Uterus (tissue), 2 donors: ENCODE measurements around the gene CCS.

Source experiments
- POLR2A ChIP-seq, 2 donors: fragments of 450-650 bp; IDR thresholded peaks; one replicate each; pipeline ENCODE4 v1.6.1; 2016; ENCODE audit warnings: antibody characterized with exemption in 2 of 2, mild to moderate bottlenecking in 1 of 2, moderate library complexity in 1 of 2
- TF ChIP-seq, protein P1 (sequence below), 4 experiments: fragments of 200-600 bp in 2 of 4; fragments of 450-650 bp in 2 of 4; sonication (generic) in 2 of 4; IDR thresholded peaks; one replicate each; pipeline ENCODE4 v1.5.1; 2016 to 2019; ENCODE audit warnings: antibody characterized with exemption in 4 of 4, mild to moderate bottlenecking in 2 of 4, moderate library complexity in 1 of 4

DNA sequence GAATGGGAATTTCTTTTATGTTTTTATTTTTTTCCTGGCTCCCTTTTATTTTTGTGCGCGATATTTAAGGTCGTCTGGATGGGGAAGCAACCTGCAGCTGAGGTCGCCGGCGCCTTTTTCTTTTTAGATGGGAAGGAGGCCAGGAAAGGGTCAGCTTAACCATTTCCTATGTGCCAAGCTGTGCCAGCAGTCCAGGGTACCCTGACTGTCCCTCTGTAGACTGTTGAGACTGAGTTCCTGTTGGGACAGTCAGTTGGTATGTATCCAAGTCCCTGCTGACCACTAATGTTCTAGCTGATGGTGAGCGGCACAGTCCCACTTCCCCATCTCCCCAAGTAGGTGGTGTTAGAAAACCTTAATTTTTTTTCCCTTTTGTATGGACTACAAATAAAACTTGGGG lies 33.9 kb downstream of the CCS start:
- TF ChIP-seq, protein P1, sequence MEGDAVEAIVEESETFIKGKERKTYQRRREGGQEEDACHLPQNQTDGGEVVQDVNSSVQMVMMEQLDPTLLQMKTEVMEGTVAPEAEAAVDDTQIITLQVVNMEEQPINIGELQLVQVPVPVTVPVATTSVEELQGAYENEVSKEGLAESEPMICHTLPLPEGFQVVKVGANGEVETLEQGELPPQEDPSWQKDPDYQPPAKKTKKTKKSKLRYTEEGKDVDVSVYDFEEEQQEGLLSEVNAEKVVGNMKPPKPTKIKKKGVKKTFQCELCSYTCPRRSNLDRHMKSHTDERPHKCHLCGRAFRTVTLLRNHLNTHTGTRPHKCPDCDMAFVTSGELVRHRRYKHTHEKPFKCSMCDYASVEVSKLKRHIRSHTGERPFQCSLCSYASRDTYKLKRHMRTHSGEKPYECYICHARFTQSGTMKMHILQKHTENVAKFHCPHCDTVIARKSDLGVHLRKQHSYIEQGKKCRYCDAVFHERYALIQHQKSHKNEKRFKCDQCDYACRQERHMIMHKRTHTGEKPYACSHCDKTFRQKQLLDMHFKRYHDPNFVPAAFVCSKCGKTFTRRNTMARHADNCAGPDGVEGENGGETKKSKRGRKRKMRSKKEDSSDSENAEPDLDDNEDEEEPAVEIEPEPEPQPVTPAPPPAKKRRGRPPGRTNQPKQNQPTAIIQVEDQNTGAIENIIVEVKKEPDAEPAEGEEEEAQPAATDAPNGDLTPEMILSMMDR (IDR thresholded peaks at IDR 0.05) = no peak
- no peak for TF ChIP-seq POLR2A (IDR thresholded peaks at IDR 0.05)
